SK-N-SH treated with all-trans-retinoic acid at 6 μM for 48 hours (cell line): ENCODE data around the gene USH2A.
A peak's percentile ranks its signal among the peaks of the same experiment; 100 is the strongest.

Experiments
- ATAC-seq: fragments of 200-7000 bp; cut with Tn5 transposase; 3 replicates; pipeline ENCODE4 v1.9.1; 2020; ENCODE audit warnings: mild to moderate bottlenecking, moderate library complexity
- ARNTL ChIP-seq: fragments of 450-650 bp; formaldehyde crosslinking; IDR thresholded peaks from 2 replicates; pipeline ENCODE4 v1.5.0; 2020; ENCODE audit warnings: low read depth, mild to moderate bottlenecking, moderate library complexity, borderline replicate concordance
- BACH2 ChIP-seq: fragments of 250-450 bp; sonication (Bioruptor Pico); IDR thresholded peaks from 2 replicates; pipeline ENCODE4 v1.9.0; 2021; ENCODE audit warnings: mild to moderate bottlenecking, borderline replicate concordance
- CSDC2 ChIP-seq: fragments of 250-450 bp; sonication (Bioruptor Pico); IDR thresholded peaks from 2 replicates; pipeline ENCODE4 v1.5.0; 2020; ENCODE audit warnings: mild to moderate bottlenecking, moderate library complexity
- GLIS3 ChIP-seq: fragments of 250-450 bp; sonication (Bioruptor Pico); IDR thresholded peaks from 2 replicates; pipeline ENCODE4 v1.5.0; 2020; ENCODE audit warnings: mild to moderate bottlenecking, moderate library complexity
- ISL1 ChIP-seq: fragments of 250-450 bp; sonication (Bioruptor Pico); IDR thresholded peaks from 2 replicates; pipeline ENCODE4 v2.1.2; 2022; ENCODE audit warnings: mild to moderate bottlenecking, moderate library complexity
- OSR1 ChIP-seq: fragments of 250-450 bp; sonication (Bioruptor Pico); IDR thresholded peaks from 2 replicates; pipeline ENCODE4 v1.8.0; 2022; ENCODE audit warnings: moderate library complexity, mild to moderate bottlenecking, inconsistent platforms
- PPARA ChIP-seq: fragments of 250-450 bp; sonication (Bioruptor Pico); IDR thresholded peaks from 2 replicates; pipeline ENCODE4 v1.5.0; 2020; ENCODE audit warnings: mild to moderate bottlenecking, borderline replicate concordance
- RARB ChIP-seq: fragments of 250-450 bp; sonication (Bioruptor Pico); IDR thresholded peaks from 2 replicates; pipeline ENCODE4 v1.8.0; 2021; ENCODE audit warnings: mild to moderate bottlenecking, moderate library complexity
- SNAI2 ChIP-seq: fragments of 250-450 bp; sonication (Bioruptor Pico); IDR thresholded peaks from 2 replicates; pipeline ENCODE4 v1.5.0; 2020; ENCODE audit warnings: mild to moderate bottlenecking, moderate library complexity
- TCF4 ChIP-seq: fragments of 250-450 bp; sonication (Bioruptor Pico); IDR thresholded peaks from 2 replicates; pipeline ENCODE4 v1.8.0; 2021; ENCODE audit warnings: mild to moderate bottlenecking, moderate library complexity, borderline replicate concordance
- TOX ChIP-seq: fragments of 250-450 bp; sonication (Bioruptor Pico); IDR thresholded peaks from 2 replicates; pipeline ENCODE4 v1.8.0; 2021; ENCODE audit warnings: mild to moderate bottlenecking, moderate library complexity, borderline replicate concordance
- ZC3H10 ChIP-seq: fragments of 250-450 bp; sonication (Bioruptor Pico); IDR thresholded peaks from 2 replicates; pipeline ENCODE4 v1.5.1; 2021; ENCODE audit warnings: mild to moderate bottlenecking, moderate library complexity
- ZFP30 ChIP-seq: fragments of 450-650 bp; formaldehyde crosslinking; IDR thresholded peaks from 2 replicates; pipeline ENCODE4 v1.5.0; 2022; ENCODE audit warnings: mild to moderate bottlenecking, moderate library complexity
- ZNF565 ChIP-seq: fragments of 450-650 bp; formaldehyde crosslinking; conservative IDR thresholded peaks from 2 replicates; pipeline ENCODE4 v1.5.0; 2020; ENCODE audit warnings: low read depth, mild to moderate bottlenecking, moderate library complexity
- ZNF70 ChIP-seq: fragments of 450-650 bp; formaldehyde crosslinking; IDR thresholded peaks from 2 replicates; pipeline ENCODE4 v1.5.0; 2020; ENCODE audit warnings: mild to moderate bottlenecking, moderate library complexity
- ZNF8 ChIP-seq: fragments of 450-650 bp; formaldehyde crosslinking; IDR thresholded peaks from 2 replicates; pipeline ENCODE4 v1.5.0; 2020; ENCODE audit warnings: mild to moderate bottlenecking, moderate library complexity
- TF ChIP-seq, protein P1 (sequence below): fragments of 250-450 bp; sonication (Bioruptor Pico); IDR thresholded peaks from 2 replicates; pipeline ENCODE4 v1.8.0; 2020; ENCODE audit warnings: mild to moderate bottlenecking, moderate library complexity, borderline replicate concordance
- TF ChIP-seq, protein P2 (sequence below): fragments of 250-450 bp; sonication (Bioruptor Pico); IDR thresholded peaks from 2 replicates; pipeline ENCODE4 v1.5.1; 2021; ENCODE audit warnings: mild to moderate bottlenecking, moderate library complexity
- TF ChIP-seq, protein P3 (sequence below): fragments of 250-450 bp; sonication (Bioruptor Pico); IDR thresholded peaks from 2 replicates; pipeline ENCODE4 v1.8.0; 2021; ENCODE audit warnings: low read depth, mild to moderate bottlenecking, moderate library complexity, borderline replicate concordance
- TF ChIP-seq, protein P4 (sequence below): fragments of 250-450 bp; sonication (Bioruptor Pico); IDR thresholded peaks from 2 replicates; pipeline ENCODE4 v1.5.1; 2020; ENCODE audit warnings: low read depth, mild to moderate bottlenecking, moderate library complexity

USH2A gene

GRCh38 chr1:215779729-215780128 is 643.5 kb downstream of the USH2A start:
- ATAC-seq: no peak
- TF ChIP-seq CSDC2: no peak
- TF ChIP-seq TOX: no peak
- TF ChIP-seq OSR1 (CRISPR knock-in tag): no peak
- no peak for TF ChIP-seq ZNF8 (CRISPR knock-in tag)
- no peak for TF ChIP-seq BACH2
- no peak for TF ChIP-seq RARB (CRISPR knock-in tag)
- TF ChIP-seq GLIS3 (CRISPR knock-in tag): no peak
- no peak for TF ChIP-seq ZC3H10 (CRISPR knock-in tag)
- TF ChIP-seq ZFP30 (CRISPR knock-in tag): no peak
- TF ChIP-seq, protein P1, sequence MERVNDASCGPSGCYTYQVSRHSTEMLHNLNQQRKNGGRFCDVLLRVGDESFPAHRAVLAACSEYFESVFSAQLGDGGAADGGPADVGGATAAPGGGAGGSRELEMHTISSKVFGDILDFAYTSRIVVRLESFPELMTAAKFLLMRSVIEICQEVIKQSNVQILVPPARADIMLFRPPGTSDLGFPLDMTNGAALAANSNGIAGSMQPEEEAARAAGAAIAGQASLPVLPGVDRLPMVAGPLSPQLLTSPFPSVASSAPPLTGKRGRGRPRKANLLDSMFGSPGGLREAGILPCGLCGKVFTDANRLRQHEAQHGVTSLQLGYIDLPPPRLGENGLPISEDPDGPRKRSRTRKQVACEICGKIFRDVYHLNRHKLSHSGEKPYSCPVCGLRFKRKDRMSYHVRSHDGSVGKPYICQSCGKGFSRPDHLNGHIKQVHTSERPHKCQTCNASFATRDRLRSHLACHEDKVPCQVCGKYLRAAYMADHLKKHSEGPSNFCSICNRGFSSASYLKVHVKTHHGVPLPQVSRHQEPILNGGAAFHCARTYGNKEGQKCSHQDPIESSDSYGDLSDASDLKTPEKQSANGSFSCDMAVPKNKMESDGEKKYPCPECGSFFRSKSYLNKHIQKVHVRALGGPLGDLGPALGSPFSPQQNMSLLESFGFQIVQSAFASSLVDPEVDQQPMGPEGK (CRISPR knock-in tag): no peak
- no peak for TF ChIP-seq TCF4
- no peak for TF ChIP-seq SNAI2 (CRISPR knock-in tag)
- TF ChIP-seq ZNF565 (CRISPR knock-in tag): no peak
- TF ChIP-seq ARNTL (CRISPR knock-in tag): no peak
- no peak for TF ChIP-seq ZNF70 (CRISPR knock-in tag)
- TF ChIP-seq, protein P2, sequence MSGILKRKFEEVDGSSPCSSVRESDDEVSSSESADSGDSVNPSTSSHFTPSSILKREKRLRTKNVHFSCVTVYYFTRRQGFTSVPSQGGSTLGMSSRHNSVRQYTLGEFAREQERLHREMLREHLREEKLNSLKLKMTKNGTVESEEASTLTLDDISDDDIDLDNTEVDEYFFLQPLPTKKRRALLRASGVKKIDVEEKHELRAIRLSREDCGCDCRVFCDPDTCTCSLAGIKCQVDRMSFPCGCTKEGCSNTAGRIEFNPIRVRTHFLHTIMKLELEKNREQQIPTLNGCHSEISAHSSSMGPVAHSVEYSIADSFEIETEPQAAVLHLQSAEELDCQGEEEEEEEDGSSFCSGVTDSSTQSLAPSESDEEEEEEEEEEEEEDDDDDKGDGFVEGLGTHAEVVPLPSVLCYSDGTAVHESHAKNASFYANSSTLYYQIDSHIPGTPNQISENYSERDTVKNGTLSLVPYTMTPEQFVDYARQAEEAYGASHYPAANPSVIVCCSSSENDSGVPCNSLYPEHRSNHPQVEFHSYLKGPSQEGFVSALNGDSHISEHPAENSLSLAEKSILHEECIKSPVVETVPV (CRISPR knock-in tag): no peak
- TF ChIP-seq, protein P3, sequence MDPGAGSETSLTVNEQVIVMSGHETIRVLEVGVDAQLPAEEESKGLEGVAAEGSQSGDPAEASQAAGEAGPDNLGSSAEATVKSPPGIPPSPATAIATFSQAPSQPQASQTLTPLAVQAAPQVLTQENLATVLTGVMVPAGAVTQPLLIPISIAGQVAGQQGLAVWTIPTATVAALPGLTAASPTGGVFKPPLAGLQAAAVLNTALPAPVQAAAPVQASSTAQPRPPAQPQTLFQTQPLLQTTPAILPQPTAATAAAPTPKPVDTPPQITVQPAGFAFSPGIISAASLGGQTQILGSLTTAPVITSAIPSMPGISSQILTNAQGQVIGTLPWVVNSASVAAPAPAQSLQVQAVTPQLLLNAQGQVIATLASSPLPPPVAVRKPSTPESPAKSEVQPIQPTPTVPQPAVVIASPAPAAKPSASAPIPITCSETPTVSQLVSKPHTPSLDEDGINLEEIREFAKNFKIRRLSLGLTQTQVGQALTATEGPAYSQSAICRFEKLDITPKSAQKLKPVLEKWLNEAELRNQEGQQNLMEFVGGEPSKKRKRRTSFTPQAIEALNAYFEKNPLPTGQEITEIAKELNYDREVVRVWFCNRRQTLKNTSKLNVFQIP (CRISPR knock-in tag): no peak
- TF ChIP-seq, protein P4, sequence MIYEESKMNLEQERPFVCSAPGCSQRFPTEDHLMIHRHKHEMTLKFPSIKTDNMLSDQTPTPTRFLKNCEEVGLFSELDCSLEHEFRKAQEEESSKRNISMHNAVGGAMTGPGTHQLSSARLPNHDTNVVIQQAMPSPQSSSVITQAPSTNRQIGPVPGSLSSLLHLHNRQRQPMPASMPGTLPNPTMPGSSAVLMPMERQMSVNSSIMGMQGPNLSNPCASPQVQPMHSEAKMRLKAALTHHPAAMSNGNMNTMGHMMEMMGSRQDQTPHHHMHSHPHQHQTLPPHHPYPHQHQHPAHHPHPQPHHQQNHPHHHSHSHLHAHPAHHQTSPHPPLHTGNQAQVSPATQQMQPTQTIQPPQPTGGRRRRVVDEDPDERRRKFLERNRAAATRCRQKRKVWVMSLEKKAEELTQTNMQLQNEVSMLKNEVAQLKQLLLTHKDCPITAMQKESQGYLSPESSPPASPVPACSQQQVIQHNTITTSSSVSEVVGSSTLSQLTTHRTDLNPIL (CRISPR knock-in tag): no peak
- no peak for TF ChIP-seq PPARA (CRISPR knock-in tag)

GRCh38 chr1:215777370-215777925 is 645.8 kb downstream of the USH2A start:
- peak; percentile 91 for ATAC-seq
- TF ChIP-seq, protein P2 (CRISPR knock-in tag): no peak
- TF ChIP-seq TOX (peak; percentile 37; the same call in 1 of the 2 replicates), TCF4 (no peak)

DNA sequence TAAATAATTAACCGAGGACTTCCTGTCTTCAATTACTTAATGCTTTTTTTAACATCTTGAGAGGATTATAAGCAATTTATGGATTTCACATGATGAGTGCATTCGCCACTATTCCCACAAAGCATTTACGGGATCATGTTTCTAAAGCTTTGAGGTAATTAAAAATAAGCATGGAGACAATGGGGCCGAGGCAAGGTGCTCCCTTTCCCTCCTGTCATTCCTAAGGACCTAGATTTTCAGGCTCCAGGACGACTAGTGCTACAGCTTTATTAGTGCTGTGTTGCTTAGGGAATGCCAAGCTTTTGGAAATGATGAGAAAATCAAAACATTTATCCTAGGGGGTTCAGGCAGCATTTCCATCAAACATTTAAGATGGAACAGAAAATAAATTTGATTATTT is 646.9 kb downstream of the USH2A start:
- no peak for TF ChIP-seq TOX
- TF ChIP-seq, protein P1 (CRISPR knock-in tag): no peak
- no peak for TF ChIP-seq BACH2
- TF ChIP-seq ISL1 (CRISPR knock-in tag): no peak
- TF ChIP-seq, protein P4 (CRISPR knock-in tag): no peak
- no peak for TF ChIP-seq ZFP30 (CRISPR knock-in tag)
- TF ChIP-seq ARNTL (CRISPR knock-in tag): no peak
- TF ChIP-seq PPARA (CRISPR knock-in tag): no peak
- TF ChIP-seq ZNF565 (CRISPR knock-in tag): no peak
- no peak for ATAC-seq
